ENCODE results near the gene SMAGP. TPM values are rescaled to one million over a fixed set of nuclear protein-coding genes. Genes with fewer than 3 reads are reported as not detected.

The SMAGP gene
- total RNA-seq, 1 experiment from 2014 or later, result 11.6 TPM

DNA sequence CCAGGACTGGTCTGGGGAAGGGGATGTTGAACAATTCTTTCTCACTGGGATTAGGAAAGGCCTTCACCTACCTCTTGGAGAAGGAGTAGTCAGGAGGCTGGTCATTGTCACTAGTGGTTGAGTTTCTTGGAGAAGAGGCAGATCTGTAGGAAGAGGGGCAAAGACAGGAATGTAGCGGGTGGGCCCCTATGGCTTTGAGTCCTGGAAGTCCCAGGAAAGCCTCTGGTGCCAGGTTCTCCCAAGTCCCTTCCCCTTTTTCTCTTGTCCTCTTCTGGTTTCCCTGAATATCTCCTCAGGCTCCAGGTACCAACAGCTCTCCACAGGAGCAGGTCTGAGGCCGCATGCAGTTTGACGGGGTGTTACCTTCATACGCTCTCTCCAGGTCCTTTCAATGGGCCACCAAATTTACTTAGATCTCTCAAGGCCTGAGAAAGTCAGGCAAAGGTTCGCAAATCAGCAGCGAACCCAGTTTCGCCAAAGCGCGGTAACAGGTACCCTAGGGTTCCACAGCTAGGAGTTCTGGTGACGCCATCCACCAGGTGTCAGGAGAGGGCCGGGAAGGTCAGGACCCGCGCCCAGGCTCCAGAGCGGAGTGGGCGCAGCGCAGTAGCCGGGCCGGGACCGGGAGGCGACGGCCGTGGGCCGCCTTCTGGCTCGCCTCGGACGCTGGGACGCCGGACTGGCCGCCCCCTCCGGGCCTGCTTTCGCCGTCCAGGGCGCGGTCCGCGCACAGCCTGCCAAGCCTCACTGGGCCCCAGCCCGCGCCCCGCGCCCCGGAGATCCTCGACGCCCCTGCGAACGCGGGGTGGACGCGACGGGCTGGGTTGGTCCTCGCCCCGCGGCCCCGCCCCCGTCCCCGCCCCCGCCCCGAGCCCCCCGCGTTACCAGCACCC is 795 bp downstream of the SMAGP start (continued):
- TF ChIP-seq, protein P1, sequence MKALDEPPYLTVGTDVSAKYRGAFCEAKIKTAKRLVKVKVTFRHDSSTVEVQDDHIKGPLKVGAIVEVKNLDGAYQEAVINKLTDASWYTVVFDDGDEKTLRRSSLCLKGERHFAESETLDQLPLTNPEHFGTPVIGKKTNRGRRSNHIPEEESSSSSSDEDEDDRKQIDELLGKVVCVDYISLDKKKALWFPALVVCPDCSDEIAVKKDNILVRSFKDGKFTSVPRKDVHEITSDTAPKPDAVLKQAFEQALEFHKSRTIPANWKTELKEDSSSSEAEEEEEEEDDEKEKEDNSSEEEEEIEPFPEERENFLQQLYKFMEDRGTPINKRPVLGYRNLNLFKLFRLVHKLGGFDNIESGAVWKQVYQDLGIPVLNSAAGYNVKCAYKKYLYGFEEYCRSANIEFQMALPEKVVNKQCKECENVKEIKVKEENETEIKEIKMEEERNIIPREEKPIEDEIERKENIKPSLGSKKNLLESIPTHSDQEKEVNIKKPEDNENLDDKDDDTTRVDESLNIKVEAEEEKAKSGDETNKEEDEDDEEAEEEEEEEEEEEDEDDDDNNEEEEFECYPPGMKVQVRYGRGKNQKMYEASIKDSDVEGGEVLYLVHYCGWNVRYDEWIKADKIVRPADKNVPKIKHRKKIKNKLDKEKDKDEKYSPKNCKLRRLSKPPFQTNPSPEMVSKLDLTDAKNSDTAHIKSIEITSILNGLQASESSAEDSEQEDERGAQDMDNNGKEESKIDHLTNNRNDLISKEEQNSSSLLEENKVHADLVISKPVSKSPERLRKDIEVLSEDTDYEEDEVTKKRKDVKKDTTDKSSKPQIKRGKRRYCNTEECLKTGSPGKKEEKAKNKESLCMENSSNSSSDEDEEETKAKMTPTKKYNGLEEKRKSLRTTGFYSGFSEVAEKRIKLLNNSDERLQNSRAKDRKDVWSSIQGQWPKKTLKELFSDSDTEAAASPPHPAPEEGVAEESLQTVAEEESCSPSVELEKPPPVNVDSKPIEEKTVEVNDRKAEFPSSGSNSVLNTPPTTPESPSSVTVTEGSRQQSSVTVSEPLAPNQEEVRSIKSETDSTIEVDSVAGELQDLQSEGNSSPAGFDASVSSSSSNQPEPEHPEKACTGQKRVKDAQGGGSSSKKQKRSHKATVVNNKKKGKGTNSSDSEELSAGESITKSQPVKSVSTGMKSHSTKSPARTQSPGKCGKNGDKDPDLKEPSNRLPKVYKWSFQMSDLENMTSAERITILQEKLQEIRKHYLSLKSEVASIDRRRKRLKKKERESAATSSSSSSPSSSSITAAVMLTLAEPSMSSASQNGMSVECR (CRISPR knock-in tag; IDR thresholded peaks at IDR 0.05; ENCODE audit: borderline replicate concordance), result no peak
- TF ChIP-seq ZNF671 (CRISPR knock-in tag; IDR thresholded peaks at IDR 0.05), result no peak
- TF ChIP-seq TEAD4 (CRISPR knock-in tag; IDR thresholded peaks at IDR 0.05), result no peak
- TF ChIP-seq EMX1 (CRISPR knock-in tag; IDR thresholded peaks at IDR 0.05), result no peak
- TF ChIP-seq, protein P2, sequence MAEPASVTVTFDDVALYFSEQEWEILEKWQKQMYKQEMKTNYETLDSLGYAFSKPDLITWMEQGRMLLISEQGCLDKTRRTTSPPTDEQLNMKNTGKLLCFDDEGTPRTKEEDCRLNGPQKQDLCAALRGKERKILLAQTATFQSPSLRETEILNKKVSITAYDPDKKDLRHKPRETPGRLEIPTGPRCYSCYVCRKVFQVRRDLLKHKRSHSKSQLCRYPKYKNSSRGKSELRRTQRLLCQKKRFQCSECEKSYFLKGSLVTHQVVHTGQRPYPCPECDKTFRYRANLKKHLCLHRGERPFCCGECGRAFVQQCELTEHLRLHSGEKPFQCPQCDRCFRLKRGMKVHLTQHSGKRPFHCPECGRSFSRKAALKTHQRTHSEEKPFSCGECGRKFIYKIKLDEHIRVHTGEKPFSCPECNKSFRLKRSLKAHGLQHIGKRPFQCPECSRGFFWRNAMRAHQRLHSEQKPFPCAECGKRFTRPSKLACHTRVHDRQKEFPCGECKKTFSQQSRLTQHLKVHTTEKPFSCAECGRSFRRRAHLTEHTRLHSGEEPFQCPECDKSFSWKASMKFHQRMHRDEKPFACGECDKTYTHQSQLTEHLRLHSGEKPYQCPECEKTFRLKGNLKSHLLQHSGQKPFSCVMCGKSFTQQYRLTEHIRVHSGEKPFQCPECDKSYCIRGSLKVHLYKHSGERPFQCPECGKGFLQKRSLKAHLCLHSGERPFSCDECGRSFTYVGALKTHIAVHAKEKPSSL (CRISPR knock-in tag; conservative IDR thresholded peaks at IDR 0.05), result no peak
- TF ChIP-seq SP1 (CRISPR knock-in tag; conservative IDR thresholded peaks at IDR 0.05), result peak; percentile 64
- TF ChIP-seq, protein P3, sequence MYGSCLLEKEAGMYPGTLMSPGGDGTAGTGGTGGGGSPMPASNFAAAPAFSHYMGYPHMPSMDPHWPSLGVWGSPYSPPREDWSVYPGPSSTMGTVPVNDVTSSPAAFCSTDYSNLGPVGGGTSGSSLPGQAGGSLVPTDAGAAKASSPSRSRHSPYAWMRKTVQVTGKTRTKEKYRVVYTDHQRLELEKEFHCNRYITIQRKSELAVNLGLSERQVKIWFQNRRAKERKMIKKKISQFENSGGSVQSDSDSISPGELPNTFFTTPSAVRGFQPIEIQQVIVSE (CRISPR knock-in tag; IDR thresholded peaks at IDR 0.05; ENCODE audit: borderline replicate concordance), result no peak
- no peak for TF ChIP-seq ZNF317 (CRISPR knock-in tag; IDR thresholded peaks at IDR 0.05; ENCODE audit: borderline replicate concordance, low read depth)
- no peak for TF ChIP-seq SMAD3 (CRISPR knock-in tag; IDR thresholded peaks at IDR 0.05; ENCODE audit: borderline replicate concordance)
- TF ChIP-seq, protein P4, sequence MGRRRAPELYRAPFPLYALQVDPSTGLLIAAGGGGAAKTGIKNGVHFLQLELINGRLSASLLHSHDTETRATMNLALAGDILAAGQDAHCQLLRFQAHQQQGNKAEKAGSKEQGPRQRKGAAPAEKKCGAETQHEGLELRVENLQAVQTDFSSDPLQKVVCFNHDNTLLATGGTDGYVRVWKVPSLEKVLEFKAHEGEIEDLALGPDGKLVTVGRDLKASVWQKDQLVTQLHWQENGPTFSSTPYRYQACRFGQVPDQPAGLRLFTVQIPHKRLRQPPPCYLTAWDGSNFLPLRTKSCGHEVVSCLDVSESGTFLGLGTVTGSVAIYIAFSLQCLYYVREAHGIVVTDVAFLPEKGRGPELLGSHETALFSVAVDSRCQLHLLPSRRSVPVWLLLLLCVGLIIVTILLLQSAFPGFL (CRISPR knock-in tag; IDR thresholded peaks at IDR 0.05; ENCODE audit: borderline replicate concordance), result no peak
- TF ChIP-seq, protein P5, sequence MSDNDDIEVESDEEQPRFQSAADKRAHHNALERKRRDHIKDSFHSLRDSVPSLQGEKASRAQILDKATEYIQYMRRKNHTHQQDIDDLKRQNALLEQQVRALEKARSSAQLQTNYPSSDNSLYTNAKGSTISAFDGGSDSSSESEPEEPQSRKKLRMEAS (CRISPR knock-in tag; IDR thresholded peaks at IDR 0.05), result 0 out of 2 replicates have a peak, but pooled peaks have one; percentile 33
- TF ChIP-seq, protein P6, sequence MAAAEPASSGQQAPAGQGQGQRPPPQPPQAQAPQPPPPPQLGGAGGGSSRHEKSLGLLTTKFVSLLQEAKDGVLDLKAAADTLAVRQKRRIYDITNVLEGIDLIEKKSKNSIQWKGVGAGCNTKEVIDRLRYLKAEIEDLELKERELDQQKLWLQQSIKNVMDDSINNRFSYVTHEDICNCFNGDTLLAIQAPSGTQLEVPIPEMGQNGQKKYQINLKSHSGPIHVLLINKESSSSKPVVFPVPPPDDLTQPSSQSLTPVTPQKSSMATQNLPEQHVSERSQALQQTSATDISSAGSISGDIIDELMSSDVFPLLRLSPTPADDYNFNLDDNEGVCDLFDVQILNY (CRISPR knock-in tag; IDR thresholded peaks at IDR 0.05), result 0 out of 2 replicates have a peak, but pooled peaks have one; percentile 8
- TF ChIP-seq TEAD1 (CRISPR knock-in tag; IDR thresholded peaks at IDR 0.05), result peak; percentile 54; the same call in 1 of the 2 replicates
- TF ChIP-seq, protein P7, sequence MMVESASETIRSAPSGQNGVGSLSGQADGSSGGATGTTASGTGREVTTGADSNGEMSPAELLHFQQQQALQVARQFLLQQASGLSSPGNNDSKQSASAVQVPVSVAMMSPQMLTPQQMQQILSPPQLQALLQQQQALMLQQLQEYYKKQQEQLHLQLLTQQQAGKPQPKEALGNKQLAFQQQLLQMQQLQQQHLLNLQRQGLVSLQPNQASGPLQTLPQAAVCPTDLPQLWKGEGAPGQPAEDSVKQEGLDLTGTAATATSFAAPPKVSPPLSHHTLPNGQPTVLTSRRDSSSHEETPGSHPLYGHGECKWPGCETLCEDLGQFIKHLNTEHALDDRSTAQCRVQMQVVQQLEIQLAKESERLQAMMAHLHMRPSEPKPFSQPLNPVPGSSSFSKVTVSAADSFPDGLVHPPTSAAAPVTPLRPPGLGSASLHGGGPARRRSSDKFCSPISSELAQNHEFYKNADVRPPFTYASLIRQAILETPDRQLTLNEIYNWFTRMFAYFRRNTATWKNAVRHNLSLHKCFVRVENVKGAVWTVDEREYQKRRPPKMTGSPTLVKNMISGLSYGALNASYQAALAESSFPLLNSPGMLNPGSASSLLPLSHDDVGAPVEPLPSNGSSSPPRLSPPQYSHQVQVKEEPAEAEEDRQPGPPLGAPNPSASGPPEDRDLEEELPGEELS (CRISPR knock-in tag; IDR thresholded peaks at IDR 0.05), result 0 out of 2 replicates have a peak, but pooled peaks have one; percentile 37
- TF ChIP-seq, protein P8, sequence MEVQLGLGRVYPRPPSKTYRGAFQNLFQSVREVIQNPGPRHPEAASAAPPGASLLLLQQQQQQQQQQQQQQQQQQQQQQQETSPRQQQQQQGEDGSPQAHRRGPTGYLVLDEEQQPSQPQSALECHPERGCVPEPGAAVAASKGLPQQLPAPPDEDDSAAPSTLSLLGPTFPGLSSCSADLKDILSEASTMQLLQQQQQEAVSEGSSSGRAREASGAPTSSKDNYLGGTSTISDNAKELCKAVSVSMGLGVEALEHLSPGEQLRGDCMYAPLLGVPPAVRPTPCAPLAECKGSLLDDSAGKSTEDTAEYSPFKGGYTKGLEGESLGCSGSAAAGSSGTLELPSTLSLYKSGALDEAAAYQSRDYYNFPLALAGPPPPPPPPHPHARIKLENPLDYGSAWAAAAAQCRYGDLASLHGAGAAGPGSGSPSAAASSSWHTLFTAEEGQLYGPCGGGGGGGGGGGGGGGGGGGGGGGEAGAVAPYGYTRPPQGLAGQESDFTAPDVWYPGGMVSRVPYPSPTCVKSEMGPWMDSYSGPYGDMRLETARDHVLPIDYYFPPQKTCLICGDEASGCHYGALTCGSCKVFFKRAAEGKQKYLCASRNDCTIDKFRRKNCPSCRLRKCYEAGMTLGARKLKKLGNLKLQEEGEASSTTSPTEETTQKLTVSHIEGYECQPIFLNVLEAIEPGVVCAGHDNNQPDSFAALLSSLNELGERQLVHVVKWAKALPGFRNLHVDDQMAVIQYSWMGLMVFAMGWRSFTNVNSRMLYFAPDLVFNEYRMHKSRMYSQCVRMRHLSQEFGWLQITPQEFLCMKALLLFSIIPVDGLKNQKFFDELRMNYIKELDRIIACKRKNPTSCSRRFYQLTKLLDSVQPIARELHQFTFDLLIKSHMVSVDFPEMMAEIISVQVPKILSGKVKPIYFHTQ (CRISPR knock-in tag; IDR thresholded peaks at IDR 0.05), result no peak
